Measurements from ENCODE around the gene PTGER3.
"Not testable (repeated sequence)": the region's sequence is repeated elsewhere in the genome, so short reads cannot be mapped to it uniquely, and the experiment has no call there.

PTGER3 gene

DNA sequence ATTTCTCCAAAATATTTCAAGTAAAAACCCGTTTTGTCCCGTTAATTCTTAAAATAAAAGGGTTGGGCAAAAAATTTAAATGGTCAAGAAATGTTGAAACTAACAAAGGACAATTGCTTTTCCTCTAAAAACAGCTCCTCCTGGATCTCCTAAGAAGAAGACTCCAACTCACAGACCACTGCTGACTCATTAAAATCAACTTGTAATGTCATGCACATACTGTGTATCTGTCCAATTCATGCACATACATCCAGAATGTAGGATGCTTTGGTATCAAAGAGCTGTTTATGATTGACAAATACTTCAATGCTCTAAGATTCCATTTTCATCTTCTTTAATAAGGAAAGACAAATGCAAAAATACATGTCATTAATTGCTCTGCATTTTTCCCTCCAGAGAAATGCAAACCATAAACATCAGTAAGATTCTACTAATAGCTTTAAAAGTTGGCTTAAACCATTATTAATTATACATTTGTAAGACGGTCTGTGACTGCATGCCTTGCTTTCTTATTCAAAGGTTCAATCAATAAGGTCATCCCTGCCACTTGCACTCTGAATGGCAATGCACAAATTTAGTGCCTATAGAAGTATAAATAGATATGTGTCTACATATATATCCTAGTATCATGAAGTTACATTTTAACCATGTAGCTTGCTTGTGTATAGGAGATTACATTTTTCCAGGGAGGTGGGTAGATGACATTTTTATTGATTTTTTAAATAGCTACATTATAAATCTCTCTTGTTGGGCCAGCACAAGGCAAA is 44.7 kb downstream of the PTGER3 start:
- no peak for DNase-seq (ENCODE audit: low read depth in 2 of 2)

DNA sequence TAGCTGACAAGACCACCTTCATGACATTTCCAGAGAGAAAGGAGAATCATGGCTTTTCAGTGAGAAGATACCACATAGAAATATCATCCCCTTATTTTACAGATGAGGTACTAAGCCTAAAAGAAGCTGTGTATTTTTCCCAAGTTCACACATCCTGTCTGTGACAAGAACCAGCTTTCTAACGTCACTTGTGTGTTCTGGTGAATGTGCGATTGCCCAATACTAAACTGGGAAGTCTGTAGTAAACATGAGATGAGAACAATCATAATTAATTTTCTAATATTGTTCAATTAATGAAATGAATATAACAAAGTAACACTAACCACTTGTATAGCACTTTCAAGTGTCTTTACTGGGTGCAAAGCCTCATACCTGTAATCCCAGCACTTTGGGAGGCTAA is 46.0 kb downstream of the PTGER3 start:
- DNase-seq (ENCODE audit: low read depth in 2 of 2), result no peak

DNA sequence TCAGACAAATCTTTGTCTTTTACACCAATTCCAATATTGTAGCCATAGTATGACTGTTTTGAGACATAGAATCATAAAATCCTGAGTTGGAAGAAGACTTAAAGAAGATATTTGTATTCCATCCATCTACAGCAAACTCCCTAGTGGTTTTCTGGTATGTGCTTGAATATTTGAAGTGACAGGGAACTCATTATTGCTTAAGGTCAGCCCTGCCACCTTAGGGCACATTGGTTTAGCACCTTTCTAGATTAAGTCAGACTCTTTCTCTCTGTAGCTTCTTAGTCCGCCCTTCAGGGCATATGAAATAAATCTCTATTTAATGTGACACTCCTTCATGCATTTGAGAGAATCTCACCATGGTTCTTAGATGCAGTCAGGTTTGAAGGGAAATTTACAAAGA is 49.8 kb downstream of the PTGER3 start:
- DNase-seq (ENCODE audit: low read depth in 2 of 2), result no peak

DNA sequence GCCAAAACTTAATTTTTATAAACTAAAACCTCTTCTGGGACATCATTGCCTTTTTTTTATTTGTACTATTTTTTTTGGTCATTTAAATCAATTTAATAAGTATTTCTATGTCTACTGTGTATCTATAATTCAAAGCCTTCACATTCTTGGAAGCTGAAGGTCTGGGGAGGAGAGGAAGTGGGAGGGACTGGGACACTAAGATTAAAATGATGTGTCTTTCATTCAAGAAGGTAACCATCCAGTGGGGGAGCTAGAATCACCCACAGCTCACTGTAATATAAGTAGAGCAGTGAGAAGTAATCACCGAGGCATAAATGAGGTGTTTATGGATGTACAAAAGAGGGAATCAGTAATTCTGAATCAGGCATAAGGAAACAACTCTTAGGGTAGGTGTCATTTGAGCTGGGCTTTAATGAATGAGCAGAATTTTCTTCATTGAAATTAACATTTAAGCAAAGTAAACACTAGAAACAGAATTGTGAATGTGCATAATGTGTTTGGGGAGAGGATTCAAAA is 52.8 kb downstream of the PTGER3 start:
- no peak for DNase-seq (ENCODE audit: low read depth in 2 of 2)

DNA sequence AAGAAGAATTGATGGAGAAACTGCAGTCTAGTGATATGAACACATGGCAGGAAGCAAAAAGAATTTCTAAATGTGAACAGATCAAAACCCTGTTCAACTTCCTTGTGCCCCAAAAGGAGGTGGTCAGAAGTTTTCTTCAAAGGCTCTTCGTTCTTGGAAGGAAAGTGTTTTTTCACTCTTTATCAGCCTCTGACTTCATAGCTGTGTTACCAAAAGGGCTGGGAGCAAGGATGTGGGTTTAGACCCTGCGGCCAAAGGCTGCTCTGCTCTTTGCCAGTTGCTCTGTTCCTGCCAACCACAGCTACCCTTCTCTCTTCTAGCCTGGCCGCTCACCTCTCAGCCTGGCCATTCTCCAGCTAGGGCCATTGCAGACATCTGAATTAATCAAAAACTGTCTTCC is 53.8 kb downstream of the PTGER3 start:
- no peak for DNase-seq (ENCODE audit: low read depth in 2 of 2)

DNA sequence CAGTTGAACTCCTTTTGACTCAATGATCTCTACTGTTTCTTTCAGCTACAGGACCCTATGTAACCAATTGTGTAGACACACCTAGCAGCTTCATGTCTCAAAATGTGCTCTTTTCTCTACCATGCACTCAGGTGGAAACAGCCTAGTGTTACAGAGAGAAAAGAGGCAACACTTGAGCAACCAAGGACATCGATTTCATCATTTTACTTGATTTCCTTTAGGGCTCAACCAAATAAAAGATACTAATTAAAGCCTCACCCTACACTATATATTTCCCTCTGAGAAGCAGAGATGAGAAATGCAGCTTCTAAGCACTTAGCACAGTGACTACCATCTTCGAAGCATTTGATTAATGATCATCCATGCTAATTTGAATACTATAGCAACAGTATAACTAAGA is 55.1 kb downstream of the PTGER3 start:
- no peak for DNase-seq (ENCODE audit: low read depth in 2 of 2)

DNA sequence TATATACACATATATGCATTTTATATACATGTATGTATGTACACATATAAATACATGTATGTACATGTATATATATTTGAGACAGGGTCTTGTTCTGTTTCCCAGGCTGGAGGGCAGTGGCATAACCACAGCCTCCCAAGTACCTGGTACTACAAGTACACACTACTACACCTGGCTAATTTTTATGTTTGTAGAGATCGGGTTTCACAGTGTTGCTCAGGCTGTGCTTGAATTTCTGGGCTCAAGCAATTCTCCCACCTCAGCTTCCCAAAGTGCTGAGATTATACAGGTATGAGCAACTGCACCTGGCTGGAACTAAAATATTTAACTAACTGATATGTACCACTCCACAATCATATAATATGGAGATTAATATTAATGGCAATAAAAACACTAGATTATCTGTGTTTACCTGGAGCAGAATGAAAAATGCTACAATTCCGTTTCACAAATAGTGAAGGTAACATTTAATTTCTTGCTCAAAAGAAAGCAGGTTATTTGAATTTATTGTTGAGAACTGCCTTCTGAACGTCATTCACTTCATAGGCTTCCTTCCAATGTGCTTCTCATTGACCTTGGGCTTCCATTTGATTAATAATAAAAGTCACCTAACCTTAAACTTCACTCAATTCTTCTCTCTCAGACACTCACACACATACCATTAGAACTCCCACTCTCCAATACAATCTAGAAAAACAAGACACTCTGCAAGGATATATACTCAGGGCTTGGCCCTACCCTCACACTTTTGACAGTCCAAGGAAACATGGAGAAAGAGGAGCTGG is 57.0 kb downstream of the PTGER3 start:
- no peak for DNase-seq (ENCODE audit: low read depth in 2 of 2)

DNA sequence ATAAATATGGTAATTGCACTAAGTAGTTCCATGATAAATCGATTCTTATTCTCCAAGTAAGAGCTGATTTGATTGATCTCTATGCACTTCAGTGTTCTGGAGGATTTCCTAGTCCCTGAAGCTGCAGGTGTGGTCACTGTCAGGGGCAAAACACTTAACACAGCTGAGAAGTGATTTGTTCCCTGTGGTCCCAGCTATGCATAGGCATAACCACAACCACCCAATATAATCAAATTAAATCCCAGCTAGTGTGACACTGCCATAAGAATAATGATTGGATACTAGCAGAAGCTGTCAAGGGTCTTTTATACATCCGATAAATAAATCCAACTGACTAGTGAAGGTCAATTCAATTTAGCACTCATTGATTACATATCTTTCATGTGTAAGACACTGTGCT is 60.1 kb downstream of the PTGER3 start:
- no peak for DNase-seq (ENCODE audit: low read depth in 2 of 2)

DNA sequence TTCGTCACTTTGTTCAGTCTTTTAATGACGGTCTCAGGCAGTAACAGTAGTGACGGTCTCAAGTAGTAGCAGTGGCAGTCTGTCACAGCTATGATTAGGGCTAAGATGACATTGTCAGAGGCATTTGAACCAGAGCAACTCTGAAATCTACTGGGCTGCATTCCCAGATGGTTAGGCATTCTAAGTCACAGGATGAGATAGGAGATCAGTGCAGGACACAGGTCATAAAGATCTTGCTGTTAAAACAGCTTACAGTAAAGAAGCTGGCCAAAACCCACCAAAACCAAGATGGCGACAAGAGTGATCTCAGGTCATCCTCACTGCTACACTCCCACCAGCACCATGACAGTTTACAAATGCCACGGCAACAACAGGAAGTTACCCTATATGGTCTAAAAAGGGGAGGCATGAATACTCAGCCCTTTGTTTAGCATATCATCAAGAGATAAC is 61.8 kb downstream of the PTGER3 start:
- not testable (repeated sequence) for DNase-seq (ENCODE audit: low read depth in 2 of 2)

DNA sequence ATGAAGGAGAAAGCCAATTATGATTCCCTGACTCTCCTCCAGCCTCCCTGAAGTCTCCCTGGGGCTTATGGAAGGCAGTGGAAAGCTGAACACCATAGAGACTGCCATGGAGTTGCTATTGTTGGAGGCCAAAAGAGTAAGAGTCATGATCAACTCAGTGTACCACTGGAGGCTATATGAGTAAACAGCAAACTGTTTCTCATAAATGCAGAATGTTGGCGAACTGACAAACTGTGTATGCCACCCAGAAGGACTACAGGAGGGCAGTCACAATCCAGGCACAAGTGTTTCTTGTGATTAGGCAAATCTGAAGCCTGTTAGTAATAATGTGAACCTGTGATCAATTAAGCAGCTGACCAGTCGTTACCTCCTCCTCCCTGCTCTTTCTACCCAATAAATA is 62.3 kb downstream of the PTGER3 start:
- not testable (repeated sequence) for DNase-seq (ENCODE audit: low read depth in 2 of 2)

DNA sequence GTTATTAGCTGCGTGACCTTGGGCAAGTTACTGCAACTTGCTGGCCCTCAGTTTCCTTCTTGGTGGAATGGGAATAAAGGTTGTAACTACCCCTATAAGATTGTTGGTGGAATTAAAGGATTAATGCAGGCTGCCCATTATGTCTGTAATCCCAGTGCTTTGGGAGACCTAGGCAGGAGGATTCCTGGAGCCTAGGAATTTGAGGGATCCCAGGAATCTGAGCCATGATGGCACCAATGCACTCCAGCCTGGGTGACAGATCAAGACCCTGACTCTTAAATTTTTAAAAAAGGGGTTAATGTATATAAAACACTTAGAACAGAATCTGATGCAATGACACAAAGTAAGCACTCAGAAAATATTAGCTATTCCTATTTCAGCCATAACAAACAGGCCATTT is 67.3 kb downstream of the PTGER3 start:
- no peak for DNase-seq (ENCODE audit: low read depth in 2 of 2)

DNA sequence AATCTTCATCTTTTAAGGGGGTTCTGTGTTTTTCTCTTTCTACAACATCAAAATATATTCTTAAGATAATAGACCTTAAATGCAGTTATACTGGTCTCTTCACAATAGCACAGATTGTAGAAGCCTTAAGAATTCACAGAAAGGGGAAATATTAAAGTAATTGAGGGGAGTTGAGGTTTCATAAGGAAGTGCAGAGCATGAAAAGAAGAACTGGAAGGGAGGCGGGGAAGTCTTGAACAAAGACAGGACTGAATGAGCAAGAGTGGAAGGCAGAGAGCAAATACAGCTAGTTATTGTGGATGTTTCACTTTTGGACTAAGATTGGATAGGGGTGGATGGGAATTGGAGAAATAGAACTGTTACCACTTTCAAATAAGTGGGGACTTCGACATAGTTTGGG is 67.7 kb downstream of the PTGER3 start:
- no peak for DNase-seq (ENCODE audit: low read depth in 2 of 2)

DNA sequence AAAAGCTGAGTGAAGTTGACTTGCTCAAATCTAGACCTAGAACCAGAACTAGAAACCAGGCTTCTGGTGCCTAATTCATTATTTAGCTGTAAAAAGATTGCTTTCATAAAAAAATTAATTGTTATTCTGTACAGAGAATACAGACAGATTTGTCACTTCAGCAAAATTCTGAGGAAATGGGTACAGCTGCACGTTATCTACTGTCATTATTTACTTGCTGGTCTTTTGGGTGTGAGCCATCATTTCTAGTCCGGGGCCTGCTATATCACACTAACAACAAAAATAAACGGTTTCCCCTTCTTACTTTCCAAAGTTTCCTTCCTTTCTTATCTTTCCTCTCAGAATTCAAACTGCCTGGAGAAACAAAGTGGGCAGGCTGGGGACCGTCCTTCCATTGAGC is 68.3 kb downstream of the PTGER3 start:
- DNase-seq (ENCODE audit: low read depth in 2 of 2), result no peak

DNA sequence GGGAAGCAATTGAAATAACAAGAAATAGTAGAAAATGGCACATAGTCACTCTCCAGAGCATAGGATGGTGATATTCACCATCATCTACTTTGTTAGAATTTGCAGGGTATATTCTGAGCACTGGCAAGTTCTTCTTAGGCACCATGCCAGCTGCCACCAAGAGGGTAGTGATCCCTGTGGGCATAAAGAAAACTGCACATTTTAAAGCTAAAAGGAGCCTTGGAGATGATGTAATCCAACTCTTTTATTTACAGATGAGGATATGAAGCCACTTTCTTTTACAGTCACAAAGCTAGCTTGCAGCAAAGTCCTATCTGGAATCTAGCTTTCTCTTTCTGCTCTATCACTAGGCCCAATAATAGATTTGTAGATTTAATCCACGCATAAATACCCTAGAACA is 69.0 kb downstream of the PTGER3 start:
- DNase-seq (ENCODE audit: low read depth in 2 of 2), result no peak

DNA sequence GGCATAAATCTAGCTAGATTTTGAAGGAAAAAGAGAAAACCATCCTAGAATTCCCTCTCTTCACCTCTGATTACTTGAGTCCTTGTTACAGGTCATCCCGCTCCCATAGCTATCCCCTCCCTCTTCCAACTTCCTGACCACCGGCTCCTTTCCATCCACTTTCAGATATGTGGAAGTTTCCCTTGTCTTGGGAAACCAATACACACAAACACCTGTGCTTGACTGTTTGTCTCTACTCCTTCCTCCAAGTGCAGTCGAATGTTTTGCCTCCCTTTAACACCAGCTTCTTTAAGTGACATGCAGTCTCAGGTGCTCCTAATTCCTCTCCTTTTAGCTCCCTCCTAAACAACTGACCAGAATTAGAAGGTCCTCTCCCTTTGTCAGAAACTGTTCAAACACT is 70.0 kb downstream of the PTGER3 start:
- no peak for DNase-seq (ENCODE audit: low read depth in 2 of 2)

DNA sequence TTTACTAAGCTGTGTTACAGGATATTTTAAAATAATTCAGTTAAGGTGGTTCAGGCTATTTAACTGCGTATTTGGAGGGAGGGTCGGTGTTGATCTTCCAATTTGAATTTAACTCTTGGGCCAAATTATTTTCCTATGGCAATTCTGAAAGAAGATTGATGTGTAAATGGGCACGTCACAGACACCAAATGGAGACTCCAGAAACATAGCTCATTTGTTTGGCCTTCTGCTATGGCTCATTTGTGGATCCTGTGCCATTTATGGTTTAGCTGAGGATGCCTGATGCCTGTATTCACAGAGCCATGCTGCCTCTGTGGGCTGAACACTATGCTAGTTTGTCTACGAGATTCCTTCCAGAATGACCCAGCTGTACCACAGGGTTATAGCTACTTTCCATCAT is 70.6 kb downstream of the PTGER3 start:
- DNase-seq (ENCODE audit: low read depth in 2 of 2), result no peak

DNA sequence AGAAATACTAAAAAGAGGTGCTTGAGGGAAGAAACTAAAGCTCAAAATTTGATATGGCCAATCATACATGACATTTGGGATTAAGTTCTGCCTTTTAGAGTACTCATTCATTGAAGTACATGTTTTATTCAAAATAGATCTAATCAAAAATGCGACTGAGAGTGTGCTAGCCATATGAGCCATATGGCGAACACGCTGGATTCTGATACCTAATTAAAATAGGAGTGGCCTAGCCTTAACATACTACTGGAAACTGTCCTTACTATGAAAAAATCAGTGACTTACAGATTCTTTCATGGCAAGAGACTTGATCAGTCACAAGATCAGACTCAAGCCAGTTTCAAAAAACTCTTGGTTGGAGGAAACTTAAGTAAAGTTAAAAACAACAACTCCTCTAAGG is 73.9 kb downstream of the PTGER3 start:
- DNase-seq (ENCODE audit: low read depth in 2 of 2), result no peak

DNA sequence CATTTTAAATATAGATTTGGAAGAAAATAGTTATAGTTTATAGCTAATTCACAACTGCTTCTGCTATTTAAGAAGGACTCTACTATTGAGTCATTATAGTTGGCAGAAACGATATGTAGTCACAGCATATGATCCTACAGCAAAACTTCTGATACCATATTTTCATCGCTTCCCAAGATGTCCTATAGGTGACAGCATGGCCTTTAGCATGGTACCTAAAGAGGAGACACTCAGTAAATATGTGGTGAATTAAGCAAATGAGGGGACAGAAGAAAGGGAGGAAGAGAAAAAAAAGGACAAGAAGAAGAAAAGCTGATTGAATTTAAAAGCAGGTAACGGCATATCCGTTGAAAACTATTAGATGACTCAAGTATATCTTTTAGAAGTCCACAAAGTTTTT is 77.2 kb downstream of the PTGER3 start:
- no peak for DNase-seq (ENCODE audit: low read depth in 2 of 2)

DNA sequence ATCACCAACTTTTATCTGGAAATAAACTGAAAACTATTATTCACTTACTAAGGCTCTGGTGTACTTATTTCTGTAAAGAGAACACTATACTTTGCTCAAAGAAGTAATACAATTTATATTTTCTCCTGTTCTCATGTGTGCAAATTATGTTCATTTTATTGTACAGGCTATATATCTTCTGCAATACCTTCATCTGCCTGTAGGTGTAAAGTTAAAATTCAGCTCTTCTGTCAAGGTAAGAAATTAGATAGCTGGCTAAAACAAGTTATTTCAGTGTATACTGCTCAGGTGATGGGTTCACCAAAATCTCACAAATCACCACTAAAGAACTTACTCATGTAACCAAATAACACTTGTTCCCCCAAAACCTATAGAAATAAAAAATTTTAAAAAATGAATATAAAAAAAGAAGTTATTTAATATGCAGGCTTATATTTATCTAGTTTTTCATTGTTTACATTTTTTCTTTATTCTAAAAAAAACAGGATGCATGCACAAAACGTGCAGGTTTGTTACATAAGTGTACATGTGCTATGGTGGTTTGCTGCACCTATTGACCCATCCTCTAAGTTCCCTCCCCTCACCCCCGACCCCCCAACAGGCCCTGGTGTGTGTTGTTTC is 81.5 kb downstream of the PTGER3 start:
- no peak for DNase-seq (ENCODE audit: low read depth in 2 of 2)

DNA sequence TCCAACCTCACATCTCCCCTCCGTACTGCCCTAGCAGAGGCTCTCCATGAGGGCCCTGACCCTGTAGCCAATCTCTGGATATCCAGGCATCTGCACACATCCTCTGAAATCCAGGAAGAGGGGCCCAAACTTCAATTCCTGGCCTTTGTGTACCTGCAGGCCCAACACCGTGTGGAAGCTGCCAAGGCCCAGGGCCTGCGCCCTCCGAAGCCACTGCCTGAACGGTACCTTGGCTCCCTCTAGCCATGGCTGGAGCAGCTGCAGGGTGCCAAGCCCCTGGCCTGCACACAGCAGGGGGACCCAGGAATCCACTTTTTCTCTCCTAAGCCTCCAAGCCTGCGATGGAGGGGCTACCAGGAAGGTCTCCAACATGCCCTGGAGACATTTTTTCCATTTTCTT is 84.2 kb downstream of the PTGER3 start:
- no peak for DNase-seq (ENCODE audit: low read depth in 2 of 2)

DNA sequence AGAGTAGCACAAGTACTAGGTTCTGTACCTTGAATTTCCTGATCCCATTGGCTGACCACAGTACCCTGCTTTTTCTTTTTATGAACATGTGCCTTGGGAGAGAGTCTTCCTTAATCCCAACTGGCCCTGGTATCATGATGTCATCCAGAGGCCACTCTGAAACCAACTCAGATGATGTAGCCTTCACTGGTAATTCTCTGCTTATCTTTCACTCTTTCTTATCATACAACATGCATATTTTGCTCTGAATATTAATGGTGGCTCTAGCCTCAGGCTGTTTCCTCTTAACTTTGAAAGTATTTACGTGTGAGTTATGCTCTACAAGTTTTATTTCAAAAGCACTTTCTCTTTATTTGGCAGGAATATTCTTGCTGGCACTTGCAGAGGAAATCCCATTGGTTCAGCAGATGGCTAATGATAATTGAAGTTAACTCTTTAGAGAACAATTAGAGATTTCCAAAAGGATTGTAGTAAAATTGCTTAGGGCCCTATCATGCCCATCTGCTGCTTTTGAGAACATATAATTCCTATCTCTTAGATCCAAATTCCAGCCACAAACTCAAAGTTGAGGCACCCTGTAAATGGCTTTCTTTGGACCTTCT is 86.1 kb downstream of the PTGER3 start:
- no peak for DNase-seq (ENCODE audit: low read depth in 2 of 2)

DNA sequence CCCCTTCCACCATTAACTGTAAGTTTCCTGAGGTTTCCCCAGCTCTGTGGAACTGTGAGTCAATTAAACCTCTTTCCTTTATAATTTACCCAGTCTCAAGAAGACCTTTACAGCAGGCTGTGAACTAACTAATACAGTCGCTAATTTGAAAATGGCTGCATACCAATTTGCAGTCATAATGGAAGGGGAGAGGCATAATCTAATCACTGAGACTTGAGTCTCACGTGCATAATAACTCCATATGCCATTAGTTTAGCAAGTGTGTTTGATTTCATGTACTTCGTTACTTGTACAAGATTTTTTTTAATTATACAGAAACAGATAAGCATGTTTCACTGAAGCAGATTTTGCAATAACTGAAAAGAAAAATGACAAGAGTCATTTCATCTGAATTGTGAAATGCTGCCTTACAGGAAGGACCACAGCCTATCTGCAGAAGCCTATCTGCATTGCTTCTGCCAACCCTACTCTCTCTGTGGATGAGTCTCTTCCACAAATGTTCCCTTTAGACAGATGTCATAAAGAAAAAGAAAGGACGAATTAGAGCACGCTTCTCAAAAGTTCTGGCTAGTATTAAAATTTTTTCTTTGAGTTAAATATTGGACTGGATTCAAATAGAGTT is 99.1 kb downstream of the PTGER3 start:
- no peak for DNase-seq (ENCODE audit: low read depth in 2 of 2)
